Measurements from ENCODE around the gene ZC3H4. TPM values are rescaled to one million over a fixed set of nuclear protein-coding genes. Genes with fewer than 3 reads are reported as not detected.
"Not testable (repeated sequence)": the region's sequence is repeated elsewhere in the genome, so short reads cannot be mapped to it uniquely, and the experiment has no call there.

The ZC3H4 gene
- total RNA-seq, 2 experiments from 2014 or later: 77.1 to 78.6 TPM

DNA sequence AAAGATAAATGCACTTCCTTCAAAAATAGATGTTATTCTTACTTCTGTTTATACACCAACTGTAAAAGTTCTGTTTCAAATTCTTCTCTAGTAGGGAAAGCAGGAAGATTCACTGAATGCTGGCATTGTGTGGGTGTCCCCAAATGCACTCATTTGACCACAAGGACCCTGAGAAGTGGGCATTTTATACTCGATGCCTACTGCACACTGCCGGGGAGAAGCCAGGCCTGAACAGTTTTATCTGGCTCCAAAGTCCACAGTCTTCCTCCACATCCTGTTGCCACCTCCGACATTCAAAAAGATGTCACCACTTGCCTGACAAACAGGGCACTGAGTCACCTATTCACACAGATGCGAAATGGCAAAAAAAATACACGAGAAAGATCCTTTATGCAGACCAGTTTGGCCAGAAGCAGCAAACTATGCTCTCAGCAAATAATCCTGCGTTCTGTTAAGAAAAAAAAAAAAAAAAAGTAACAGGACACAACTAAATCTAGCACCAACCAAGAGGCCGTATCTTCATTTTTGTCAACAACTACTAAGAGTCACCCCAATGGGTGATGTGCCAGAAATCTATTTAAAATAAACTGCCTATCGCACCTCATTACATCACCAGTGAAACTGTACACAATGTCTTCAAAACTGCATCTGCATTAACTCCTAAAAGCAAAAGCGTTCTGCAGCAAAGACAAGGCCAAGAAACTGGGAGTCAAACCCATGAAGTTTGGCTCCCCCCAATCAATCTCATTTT, 6.2 kb downstream of the ZC3H4 start:
- POLR2A ChIA-PET: interaction anchor here (0.9 to 9.4 kb wide), 3 partner anchors 12 to 322 kb away, joined by 3 to 205 read pairs (median 7); no protein-coding TSS in a partner anchor
- intact Hi-C loops (cut with micrococcal nuclease): loop anchor here (1.0 kb wide), 1 partner anchor 12 kb away; no protein-coding TSS in a partner anchor
- peak overlapping the region; percentile 97 for H3K27ac Mint-ChIP-seq
- H3K9me3 Mint-ChIP-seq: no peaks in the 10 kb centered on the region
- DNase-seq: peak; percentile 69
- H3K27me3 Mint-ChIP-seq: no peaks in the 10 kb centered on the region
- peaks cover 61% of the 10 kb centered on the region for H3K36me3 Mint-ChIP-seq
- H3K4me3 Mint-ChIP-seq: peak overlapping the region; percentile 71
- CTCF ChIA-PET: interaction anchor here (1.2 to 1.7 kb wide), 3 partner anchors 11 to 139 kb away, joined by 3 to 4 read pairs (median 3); no protein-coding TSS in a partner anchor
- H3K4me1 Mint-ChIP-seq (ENCODE audit: low read depth): peaks cover 59% of the 10 kb centered on the region

DNA sequence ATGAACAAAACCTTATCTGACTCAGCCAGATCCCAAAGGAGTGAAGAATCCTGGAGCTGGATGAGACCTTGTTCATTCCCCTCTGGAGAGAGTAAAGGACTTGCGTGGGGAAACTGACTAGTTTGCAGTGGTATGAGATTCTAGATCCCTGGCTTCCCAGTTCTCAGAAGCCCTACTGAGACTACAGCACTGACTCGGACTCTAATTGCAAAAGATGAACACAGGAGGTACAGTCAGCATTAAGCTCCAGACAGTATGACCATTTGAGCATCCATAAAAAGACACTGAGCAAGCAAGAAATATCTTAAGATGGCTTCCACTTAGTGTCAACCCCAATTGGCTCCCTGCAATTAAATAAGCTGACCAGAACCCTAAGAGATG, 6.8 kb downstream of the ZC3H4 start:
- ChIA-PET POLR2A (interaction anchor here (0.9 to 9.4 kb wide), 2 partner anchors 11 to 321 kb away, joined by 3 to 205 read pairs; no protein-coding TSS in a partner anchor), CTCF (interaction anchor here (1.2 to 1.6 kb wide), 2 partner anchors 26 to 139 kb away, joined by 3 to 4 read pairs; no protein-coding TSS in a partner anchor)
- Mint-ChIP-seq H3K4me3 (peak overlapping the region; percentile 71), H3K36me3 (peaks cover 62% of the 10 kb centered on the region), H3K4me1 (ENCODE audit: low read depth) (peaks cover 65% of the 10 kb centered on the region), H3K9me3 (no peaks in the 10 kb centered on the region), H3K27ac (peak overlapping the region; percentile 97), H3K27me3 (no peaks in the 10 kb centered on the region)
- DNase-seq: no peak
- intact Hi-C loops (cut with micrococcal nuclease): loop anchor here (1.0 kb wide), 1 partner anchor 12 kb away; no protein-coding TSS in a partner anchor

GRCh38 chr19:47105874-47106273, 7.7 kb downstream of the ZC3H4 start:
- Mint-ChIP-seq H3K27me3 (no peaks in the 10 kb centered on the region), H3K36me3 (peaks cover 53% of the 10 kb centered on the region), H3K4me1 (ENCODE audit: low read depth) (peaks cover 66% of the 10 kb centered on the region), H3K27ac (peak overlapping the region; percentile 97), H3K4me3 (peak overlapping the region; percentile 8), H3K9me3 (no peaks in the 10 kb centered on the region)
- intact Hi-C loops (cut with micrococcal nuclease): no loop called here
- DNase-seq: no peak
- ChIA-PET CTCF (interaction anchor here (1.1 to 1.6 kb wide), 4 partner anchors 11 to 140 kb away, joined by 3 to 4 read pairs (median 3); no protein-coding TSS in a partner anchor), POLR2A (interaction anchor here (9.4 kb wide), 1 partner anchor 10 kb away, joined by 205 read pairs; no protein-coding TSS in a partner anchor)

DNA sequence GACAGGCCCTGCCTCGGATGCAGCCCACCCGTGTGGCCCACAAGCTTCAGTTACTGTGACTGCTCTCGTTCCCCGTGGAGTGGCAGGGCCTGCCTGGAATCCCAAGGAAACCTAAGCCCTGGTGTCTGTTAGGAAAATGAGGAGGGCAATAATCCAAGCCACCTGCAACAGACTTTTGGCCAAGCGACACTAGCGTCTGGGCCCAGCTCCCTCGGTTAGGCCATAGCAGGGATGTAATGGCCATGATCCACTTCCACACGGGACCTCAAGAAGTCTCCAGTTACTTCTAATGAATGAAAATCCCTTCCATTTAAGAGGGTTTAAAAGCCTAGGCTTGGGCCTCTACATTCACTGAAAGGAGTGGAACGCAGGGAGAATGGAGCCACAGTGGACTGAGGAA, 8.9 kb downstream of the ZC3H4 start:
- CTCF ChIA-PET: interaction anchor here (0.9 kb wide), 1 partner anchor 9 kb away, joined by 3 read pairs; no protein-coding TSS in a partner anchor
- no peak for DNase-seq
- no peak overlapping the region for H3K4me3 Mint-ChIP-seq
- H3K27ac Mint-ChIP-seq: no peak overlapping the region
- H3K4me1 Mint-ChIP-seq (ENCODE audit: low read depth): peaks cover 68% of the 10 kb centered on the region
- POLR2A ChIA-PET: no interaction called here
- no peaks in the 10 kb centered on the region for H3K9me3 Mint-ChIP-seq
- no peaks in the 10 kb centered on the region for H3K27me3 Mint-ChIP-seq
- H3K36me3 Mint-ChIP-seq: peaks cover 41% of the 10 kb centered on the region
- intact Hi-C loops (cut with micrococcal nuclease): no loop called here

GRCh38 chr19:47102346-47103060, 11.1 kb downstream of the ZC3H4 start:
- ChIA-PET CTCF (interaction anchor here (1.1 to 1.2 kb wide), 2 partner anchors 11 to 23 kb away, joined by 4 read pairs; partner anchors contain the start of gene ZC3H4), POLR2A (interaction anchor here (0.7 kb wide), 2 partner anchors 315 to 1644 kb away, joined by 3 to 7 read pairs; no protein-coding TSS in a partner anchor)
- no peaks in the 10 kb centered on the region for H3K27me3 Mint-ChIP-seq
- no peaks in the 10 kb centered on the region for H3K9me3 Mint-ChIP-seq
- peaks cover 58% of the 10 kb centered on the region for H3K4me1 Mint-ChIP-seq (ENCODE audit: low read depth)
- no peak overlapping the region for H3K4me3 Mint-ChIP-seq
- intact Hi-C loops (cut with micrococcal nuclease): no loop called here
- no peak for DNase-seq
- H3K27ac Mint-ChIP-seq: no peak overlapping the region
- H3K36me3 Mint-ChIP-seq: peaks cover 21% of the 10 kb centered on the region

DNA sequence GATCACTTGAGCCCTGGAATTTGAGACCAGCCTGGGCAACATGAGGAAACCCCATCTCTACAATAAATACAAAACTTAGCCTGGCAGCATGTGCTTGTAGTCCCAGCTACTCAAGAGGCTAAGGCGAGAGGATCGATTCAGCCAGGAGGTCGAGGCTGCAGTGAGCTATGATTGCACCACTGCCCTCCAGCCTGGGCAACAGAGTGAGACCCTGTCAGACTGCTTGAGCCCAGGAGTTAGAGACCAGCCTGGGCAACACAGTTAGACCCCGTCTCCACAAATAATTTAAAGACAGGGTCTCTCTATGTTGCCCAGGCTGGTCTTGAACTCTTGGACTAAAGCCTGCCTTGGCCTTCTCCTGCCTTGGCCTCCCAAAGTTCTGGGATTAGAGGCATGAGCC, 12.5 kb downstream of the ZC3H4 start:
- H3K4me3 Mint-ChIP-seq; DNase-seq; CTCF ChIA-PET; POLR2A ChIA-PET; intact Hi-C loops (cut with micrococcal nuclease); H3K27me3 Mint-ChIP-seq; H3K9me3 Mint-ChIP-seq; H3K27ac Mint-ChIP-seq: not testable (repeated sequence)
- Mint-ChIP-seq H3K4me1 (ENCODE audit: low read depth) (peaks cover 58% of the 10 kb centered on the region), H3K36me3 (peaks cover 18% of the 10 kb centered on the region)

DNA sequence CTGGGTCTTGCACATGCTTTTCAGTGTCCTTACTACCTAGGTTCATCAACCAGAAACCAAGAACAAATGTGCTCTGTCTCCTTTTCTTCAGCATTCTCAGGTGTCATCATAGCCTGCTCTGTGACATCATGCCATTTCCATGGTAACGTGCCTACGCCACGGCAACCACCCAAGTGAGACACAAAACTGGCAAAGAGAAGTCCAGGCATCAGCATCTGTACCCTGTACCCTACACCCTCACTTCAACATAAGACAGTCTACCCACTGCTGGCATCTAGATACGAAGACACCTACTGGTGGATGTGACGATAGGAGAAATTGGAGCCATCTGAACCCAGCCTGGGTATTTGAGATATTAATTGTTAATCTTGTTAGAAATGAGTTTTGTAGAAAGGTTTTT, 13.3 kb downstream of the ZC3H4 start:
- peak; percentile 63 for DNase-seq
- H3K4me1 Mint-ChIP-seq (ENCODE audit: low read depth): peaks cover 58% of the 10 kb centered on the region
- peak overlapping the region; percentile 32 for H3K27ac Mint-ChIP-seq
- ChIA-PET POLR2A (no interaction called here), CTCF (no interaction called here)
- peaks cover 11% of the 10 kb centered on the region for H3K36me3 Mint-ChIP-seq
- intact Hi-C loops (cut with micrococcal nuclease): no loop called here
- no peaks in the 10 kb centered on the region for H3K9me3 Mint-ChIP-seq
- H3K27me3 Mint-ChIP-seq: no peaks in the 10 kb centered on the region
- H3K4me3 Mint-ChIP-seq: no peak overlapping the region

DNA sequence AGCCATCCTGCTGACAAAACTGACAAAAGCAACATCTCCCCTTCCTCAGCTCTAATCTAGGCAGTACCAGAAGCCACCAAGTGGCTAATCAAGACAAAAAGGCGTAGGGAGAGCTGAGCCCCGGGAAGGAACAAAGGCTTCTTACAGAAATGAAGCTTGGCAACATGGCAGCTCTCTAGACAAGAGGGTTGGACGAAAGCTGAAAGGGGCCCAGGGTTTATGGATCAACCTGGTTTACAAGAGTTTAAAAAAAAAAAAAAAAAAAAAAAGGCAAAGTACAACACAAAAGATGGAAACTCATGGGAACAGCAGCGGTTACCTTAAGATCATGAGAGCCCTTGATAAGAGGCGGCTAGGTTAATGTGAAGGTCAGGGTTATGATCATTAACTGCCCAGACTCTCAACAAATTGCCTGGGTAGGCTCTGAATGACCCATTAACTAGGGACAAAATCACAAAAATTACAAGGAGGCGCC, 14.0 kb downstream of the ZC3H4 start:
- Mint-ChIP-seq H3K27ac (no peak overlapping the region), H3K4me1 (ENCODE audit: low read depth) (peaks cover 62% of the 10 kb centered on the region), H3K27me3 (no peaks in the 10 kb centered on the region), H3K4me3 (no peak overlapping the region), H3K9me3 (no peaks in the 10 kb centered on the region), H3K36me3 (peaks cover 13% of the 10 kb centered on the region)
- intact Hi-C loops (cut with micrococcal nuclease): no loop called here
- ChIA-PET POLR2A (interaction anchor here (9.1 kb wide), 1 partner anchor 10 kb away, joined by 205 read pairs; the partner anchor contains the start of gene ZC3H4), CTCF (interaction anchor here (0.6 to 1.5 kb wide), 4 partner anchors 14 to 63 kb away, joined by 3 to 4 read pairs (median 3); partner anchors contain the start of gene ZC3H4)
- no peak for DNase-seq

- Mint-ChIP-seq H3K36me3 (peaks cover 21% of the 10 kb centered on the region), H3K9me3 (no peaks in the 10 kb centered on the region), H3K27me3 (no peaks in the 10 kb centered on the region), H3K4me1 (ENCODE audit: low read depth) (peaks cover 70% of the 10 kb centered on the region), H3K27ac (peak overlapping the region; percentile 45), H3K4me3 (no peak overlapping the region)
- DNase-seq: no peak
- CTCF ChIA-PET: interaction anchor here (1.4 to 1.5 kb wide), 2 partner anchors 27 to 62 kb away, joined by 3 to 4 read pairs; no protein-coding TSS in a partner anchor
- intact Hi-C loops (cut with micrococcal nuclease): no loop called here
- POLR2A ChIA-PET: interaction anchor here (0.8 to 9.1 kb wide), 2 partner anchors 11 to 17 kb away, joined by 5 to 205 read pairs; partner anchors contain the start of gene ZC3H4
Measured at GRCh38 chr19:47098608-47099007, 15.0 kb downstream of the ZC3H4 start.

DNA sequence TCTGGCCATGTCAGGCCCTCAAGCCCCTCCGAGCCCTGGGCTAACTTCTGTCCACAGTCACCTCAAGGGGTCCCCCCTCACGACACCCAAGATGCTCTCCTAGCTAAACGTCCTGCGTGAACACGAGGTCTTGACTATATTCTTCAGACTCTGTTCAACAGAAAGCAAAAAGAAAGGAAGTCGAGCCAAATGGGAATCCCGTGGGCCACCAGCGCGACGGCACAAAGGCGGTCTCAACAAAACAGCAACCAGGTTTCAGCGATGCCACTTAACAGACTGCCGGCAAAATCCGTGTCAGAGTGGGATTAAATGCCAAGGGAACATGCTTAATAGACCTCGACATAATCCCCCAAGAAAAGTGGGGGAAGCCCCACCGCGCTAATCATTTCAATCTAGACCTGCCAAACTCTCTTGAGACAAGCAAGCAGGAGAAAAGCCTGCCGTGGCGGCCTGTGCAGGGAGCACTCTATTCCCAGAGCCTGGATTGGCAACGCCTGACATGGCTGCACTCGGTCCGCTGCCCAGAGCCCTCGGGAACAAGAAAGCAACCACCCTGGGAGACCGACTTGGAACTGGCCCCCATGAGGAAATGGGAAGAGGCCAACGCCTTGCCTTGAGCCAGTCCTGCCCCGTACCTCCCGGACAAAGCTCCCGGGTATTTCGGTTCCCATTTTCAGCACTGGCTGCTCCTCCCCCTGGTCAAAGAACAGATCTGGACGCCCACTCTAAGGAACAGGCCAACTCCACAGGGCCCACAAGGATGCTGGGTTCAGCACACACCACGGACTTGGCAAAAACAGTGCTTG, 16.0 kb downstream of the ZC3H4 start:
- Mint-ChIP-seq H3K4me3 (no peak overlapping the region), H3K36me3 (peaks cover 25% of the 10 kb centered on the region), H3K9me3 (no peaks in the 10 kb centered on the region), H3K4me1 (ENCODE audit: low read depth) (peaks cover 68% of the 10 kb centered on the region), H3K27ac (peak overlapping the region; percentile 98), H3K27me3 (no peaks in the 10 kb centered on the region)
- no peak for DNase-seq
- ChIA-PET CTCF (interaction anchor here (1.2 kb wide), 1 partner anchor 18 kb away, joined by 4 read pairs; no protein-coding TSS in a partner anchor), POLR2A (interaction anchor here (0.8 to 9.1 kb wide), 2 partner anchors 12 to 18 kb away, joined by 5 to 205 read pairs; partner anchors contain the start of gene ZC3H4)
- intact Hi-C loops (cut with micrococcal nuclease): no loop called here

GRCh38 chr19:47096721-47097120, 16.9 kb downstream of the ZC3H4 start:
- CTCF ChIA-PET: interaction anchor here (1.0 to 2.4 kb wide), 4 partner anchors 11 to 147 kb away, joined by 3 to 9 read pairs (median 4); no protein-coding TSS in a partner anchor
- H3K36me3 Mint-ChIP-seq: peaks cover 28% of the 10 kb centered on the region
- H3K4me1 Mint-ChIP-seq (ENCODE audit: low read depth): peaks cover 66% of the 10 kb centered on the region
- no peaks in the 10 kb centered on the region for H3K27me3 Mint-ChIP-seq
- peak overlapping the region; percentile 98 for H3K27ac Mint-ChIP-seq
- DNase-seq: no peak
- intact Hi-C loops (cut with micrococcal nuclease): no loop called here
- no peak overlapping the region for H3K4me3 Mint-ChIP-seq
- H3K9me3 Mint-ChIP-seq: no peaks in the 10 kb centered on the region
- POLR2A ChIA-PET: interaction anchor here (9.1 kb wide), 1 partner anchor 13 kb away, joined by 205 read pairs; the partner anchor contains the start of gene ZC3H4
